Kidney tubule cell (primary cell): ENCODE measurements around the gene CTSH.
A peak's percentile ranks its signal among the peaks of the same experiment; 100 is the strongest.
"Not testable (repeated sequence)": the region's sequence is repeated elsewhere in the genome, so short reads cannot be mapped to it uniquely, and the experiment has no call there.

ENCODE experiments used
- DNase-seq: peaks from one replicate; pipeline ENCODE4 v3.0.0-alpha.2; 2018; ENCODE audit warnings: low spot score

The CTSH gene

GRCh38 chr15:78880813-78881212 lies 64.0 kb downstream of the CTSH start:
- DNase-seq: no peak

- DNase-seq: peak; percentile 45
Observed at GRCh38 chr15:78880242-78880533, 64.7 kb downstream of the CTSH start.

- no peak for DNase-seq
Observed at GRCh38 chr15:78879517-78880241, 65.2 kb downstream of the CTSH start.

- peak; percentile 52 for DNase-seq
Observed at GRCh38 chr15:78878356-78878755, 66.5 kb downstream of the CTSH start.

GRCh38 chr15:78876954-78877353 lies 67.9 kb downstream of the CTSH start:
- not testable (repeated sequence) for DNase-seq

- DNase-seq: no peak
Observed at GRCh38 chr15:78875107-78875914, 69.5 kb downstream of the CTSH start.

- DNase-seq: peak; percentile 49
Observed at GRCh38 chr15:78873793-78874765, 70.8 kb downstream of the CTSH start.

GRCh38 chr15:78872972-78873792 lies 71.7 kb downstream of the CTSH start:
- peak; percentile 88 for DNase-seq

GRCh38 chr15:78872155-78872971 lies 72.5 kb downstream of the CTSH start, which contains the start of gene MORF4L1:
MORF4L1 (plus strand) TSS chr15:78872890; CDS start chr15:78873018, 128 bp downstream.
- DNase-seq: peak; percentile 96

GRCh38 chr15:78871483-78872127 lies 73.2 kb downstream of the CTSH start:
- DNase-seq: not testable (repeated sequence)
